Measurements from ENCODE around the gene EDC4. TPM values are rescaled to one million over a fixed set of nuclear protein-coding genes. Genes with fewer than 3 reads are reported as not detected.

EDC4 gene
- total RNA-seq, 4 donors from 2014 or later = 36.7 to 62.4 (median 55.6) TPM

- Histone ChIP-seq H3K36me3 (peaks cover 4 to 83% (median 49%) of the 10 kb centered on the region in 3 donors), H3K9me3 (no peaks in the 10 kb centered on the region), H3K27ac (no peak overlapping the region), H3K4me3 (no peak overlapping the region), H3K4me1 (peaks cover 0 to 30% (median 15%) of the 10 kb centered on the region in 4 donors), H3K27me3 (no peaks in the 10 kb centered on the region)
- WGBS, 2 donors = 84 to 94% methylated on average over 7 to 9 of the region's 9 CpGs
- no peak for DNase-seq (ENCODE audit: low spot score in 2 of 2)
- no peak for TF ChIP-seq POLR2A (IDR thresholded peaks at IDR 0.05)
- no peak for TF ChIP-seq CTCF (IDR thresholded peaks at IDR 0.05)
- TF ChIP-seq EP300 (IDR thresholded peaks at IDR 0.05) = no peak
Measured at GRCh38 chr16:67878846-67879245, 6.0 kb downstream of the EDC4 start.

- no peak overlapping the region for H3K4me3 ChIP-seq
- no peak for DNase-seq (ENCODE audit: low spot score in 2 of 2)
- peaks cover 4 to 87% (median 49%) of the 10 kb centered on the region in 3 donors for H3K36me3 ChIP-seq
- no peaks in the 10 kb centered on the region for H3K9me3 ChIP-seq
- TF ChIP-seq EP300 (IDR thresholded peaks at IDR 0.05) = no peak
- no peak for TF ChIP-seq POLR2A (IDR thresholded peaks at IDR 0.05)
- no peak for TF ChIP-seq CTCF (IDR thresholded peaks at IDR 0.05)
- no peak overlapping the region for H3K27ac ChIP-seq
- 86 to 87% methylated on average over 5 to 9 of the region's 12 CpGs for WGBS, 2 donors
- peaks cover 0 to 30% (median 11%) of the 10 kb centered on the region in 4 donors for H3K4me1 ChIP-seq
- no peaks in the 10 kb centered on the region for H3K27me3 ChIP-seq
Measured at GRCh38 chr16:67879462-67879861, 6.6 kb downstream of the EDC4 start.

GRCh38 chr16:67879936-67880335 is 7.1 kb downstream of the EDC4 start:
- 87 to 90% methylated on average over 3 to 5 of the region's 5 CpGs for WGBS, 2 donors
- no peak for TF ChIP-seq POLR2A (IDR thresholded peaks at IDR 0.05)
- TF ChIP-seq EP300 (IDR thresholded peaks at IDR 0.05) = no peak
- TF ChIP-seq CTCF (IDR thresholded peaks at IDR 0.05) = no peak
- H3K9me3 ChIP-seq = no peaks in the 10 kb centered on the region
- no peak overlapping the region for H3K4me3 ChIP-seq
- no peaks in the 10 kb centered on the region for H3K27me3 ChIP-seq
- H3K4me1 ChIP-seq = peaks cover 0 to 30% (median 10%) of the 10 kb centered on the region in 4 donors
- DNase-seq (ENCODE audit: low spot score in 2 of 2) = no peak
- H3K36me3 ChIP-seq = peaks cover 4 to 87% (median 49%) of the 10 kb centered on the region in 3 donors
- no peak overlapping the region for H3K27ac ChIP-seq

- H3K9me3 ChIP-seq = no peaks in the 10 kb centered on the region
- DNase-seq (ENCODE audit: low spot score in 2 of 2) = no peak
- 90 to 92% methylated on average over 12 to 13 of the region's 13 CpGs for WGBS, 2 donors
- no peaks in the 10 kb centered on the region for H3K27me3 ChIP-seq
- TF ChIP-seq EP300 (IDR thresholded peaks at IDR 0.05) = no peak
- TF ChIP-seq CTCF (IDR thresholded peaks at IDR 0.05) = no peak
- TF ChIP-seq POLR2A (IDR thresholded peaks at IDR 0.05) = no peak
- H3K27ac ChIP-seq = no peak overlapping the region
- H3K36me3 ChIP-seq = peaks cover 4 to 89% (median 49%) of the 10 kb centered on the region in 3 donors
- no peak overlapping the region for H3K4me3 ChIP-seq
- H3K4me1 ChIP-seq = peaks cover 0 to 27% (median 8%) of the 10 kb centered on the region in 4 donors
Measured at GRCh38 chr16:67880584-67880983, 7.7 kb downstream of the EDC4 start.

GRCh38 chr16:67881621-67882161 is 8.8 kb downstream of the EDC4 start:
- no peak overlapping the region for H3K27ac ChIP-seq
- no peak for DNase-seq (ENCODE audit: low spot score in 2 of 2)
- H3K36me3 ChIP-seq = peaks cover 4 to 89% (median 49%) of the 10 kb centered on the region in 3 donors
- no peaks in the 10 kb centered on the region for H3K9me3 ChIP-seq
- 87 to 88% methylated on average over 21 of the region's 21 CpGs for WGBS, 2 donors
- H3K4me1 ChIP-seq = peaks cover 0 to 16% (median 7%) of the 10 kb centered on the region in 4 donors
- H3K4me3 ChIP-seq = no peak overlapping the region
- no peaks in the 10 kb centered on the region for H3K27me3 ChIP-seq
- no peak for TF ChIP-seq POLR2A (IDR thresholded peaks at IDR 0.05)
- no peak for TF ChIP-seq CTCF (IDR thresholded peaks at IDR 0.05)
- no peak for TF ChIP-seq EP300 (IDR thresholded peaks at IDR 0.05)

All from tibial nerve (tissue), 4 donors.